Natural killer cell (primary cell): ENCODE data around the gene DST. TPM values are rescaled to one million over a fixed set of nuclear protein-coding genes. Genes with fewer than 3 reads are reported as not detected.

Experiments used
- ATAC-seq, 3 donors: fragments of 150-1000 bp in 2 of 3; fragments of 200-7000 bp in 1 of 3; cut with Tn5 transposase; 1 replicate in 1 of 3; 2 replicates in 2 of 3; pipeline ENCODE4 v1.10.0; 2021; ENCODE audit warnings: mild to moderate bottlenecking in 2 of 3, moderate library complexity in 2 of 3
- DNase-seq, 2 donors: peaks; one replicate each; pipeline versions ENCODE4 v3.0.0 to v3.0.0-alpha.2; 2013 to 2021; ENCODE audit warnings: mixed read lengths in 1 of 2
- H3K27ac ChIP-seq: one replicate; pipeline ENCODE4 v1.5.1; 2013; ENCODE audit warnings: mild to moderate bottlenecking, low read length
- H3K27me3 ChIP-seq: one replicate; pipeline ENCODE4 v1.6.1; 2013; ENCODE audit warnings: low read length; ENCODE audit not compliant: control insufficient read depth, insufficient read depth
- H3K36me3 ChIP-seq: one replicate; pipeline ENCODE4 v1.6.1; 2013; ENCODE audit warnings: low read length; ENCODE audit not compliant: control insufficient read depth, insufficient read depth
- H3K4me1 ChIP-seq: one replicate; pipeline ENCODE4 v1.6.1; 2013; ENCODE audit warnings: low read length; ENCODE audit not compliant: control insufficient read depth, insufficient read depth
- H3K4me3 ChIP-seq: one replicate; pipeline ENCODE4 v1.5.1; 2013; ENCODE audit warnings: low read length
- H3K9me3 ChIP-seq: one replicate; pipeline ENCODE4 v1.6.1; 2013; ENCODE audit warnings: low read length; ENCODE audit not compliant: control insufficient read depth, insufficient read depth
- H3K27ac Mint-ChIP-seq, 2 donors: one replicate each; pipeline ENCODE4 v1.8.0; 2022; ENCODE audit warnings: mild to moderate bottlenecking in 2 of 2, mixed read lengths in 2 of 2, moderate library complexity in 1 of 2
- H3K27me3 Mint-ChIP-seq, 2 donors: one replicate each; pipeline ENCODE4 v1.8.0; 2022; ENCODE audit warnings: low read depth in 2 of 2, mixed read lengths in 2 of 2
- H3K36me3 Mint-ChIP-seq: one replicate; pipeline ENCODE4 v1.8.0; 2022; ENCODE audit warnings: mixed read lengths
- H3K4me1 Mint-ChIP-seq, 2 donors: one replicate each; pipeline ENCODE4 v1.8.0; 2022; ENCODE audit warnings: mixed read lengths in 2 of 2
- H3K4me3 Mint-ChIP-seq: one replicate; pipeline ENCODE4 v1.8.0; 2022; ENCODE audit warnings: mild to moderate bottlenecking, moderate library complexity, mixed read lengths
- H3K9me3 Mint-ChIP-seq, 2 donors: one replicate each; pipeline ENCODE4 v1.8.0; 2022; ENCODE audit warnings: mixed read lengths in 2 of 2
- WGBS: methylation state at CpG from one replicate; pipeline ENCODE4 v1.1.7; 2013; ENCODE audit warnings: missing lambda C conversion rate; ENCODE audit not compliant: insufficient coverage; 5-methylcytosine and 5-hydroxymethylcytosine counted together
- intact Hi-C: fragments of 100-400 bp; cut with micrococcal nuclease; formaldehyde crosslinking; loops from one replicate; pipeline ENCODE4 v1.14.2; 2022
- total RNA-seq, 4 donors: library from RNA; stranded (reverse); fragments of 120-200 nt in 1 of 4; gene quantifications; one replicate each; pipeline versions ENCODE4 v1.2.3 to v1.2.4, GENCODE V29; 2013 to 2022
- TF ChIP-seq, protein P1 (sequence below): fragments of 200-600 bp; IDR thresholded peaks from one replicate; pipeline ENCODE4 v1.8.0; 2022; ENCODE audit warnings: antibody characterized with exemption

Gene DST
- total RNA-seq, 3 donors from 2014 or later (not counting 1 experiment from before 2014, with no cell fraction given) = 5.6 to 14.7 (median 8.9) TPM

DNA sequence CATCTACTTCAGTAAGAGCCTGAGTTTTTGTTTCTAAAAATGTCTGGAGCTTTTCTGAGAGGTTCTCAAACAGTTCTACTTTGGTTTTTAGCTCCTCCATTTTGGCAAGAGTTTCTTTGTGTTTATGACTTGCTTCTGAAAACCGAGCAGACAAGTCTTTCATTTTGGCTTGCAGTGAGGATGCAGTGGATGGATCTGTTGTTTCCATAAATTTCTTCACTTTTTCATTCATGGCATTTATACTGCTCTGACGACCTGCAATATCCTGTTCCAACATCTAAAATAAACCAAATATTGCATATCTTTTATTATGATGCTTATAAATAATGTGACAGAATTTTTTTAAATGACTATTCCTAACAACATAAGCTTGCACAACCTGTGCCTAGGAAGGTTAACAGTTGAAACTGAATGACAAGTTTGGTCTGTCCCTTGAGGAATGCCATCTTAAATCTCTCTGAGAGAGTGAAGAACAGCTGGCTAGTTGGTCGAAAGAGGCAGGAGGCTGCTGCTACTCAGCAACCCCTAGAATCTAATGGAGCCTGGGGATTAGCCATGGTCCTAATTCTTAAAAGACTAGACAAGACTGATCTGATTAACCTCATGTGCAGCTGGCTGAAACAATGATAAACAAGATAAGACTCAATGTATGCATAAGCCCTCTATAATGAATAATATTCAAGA is 69.8 kb downstream of the DST start:
- no peaks in the 10 kb centered on the region for H3K4me1 ChIP-seq
- H3K9me3 ChIP-seq = no peaks in the 10 kb centered on the region
- Mint-ChIP-seq H3K36me3 (no peaks in the 10 kb centered on the region), H3K27ac (no peak overlapping the region), H3K9me3 (no peaks in the 10 kb centered on the region), H3K27me3 (no peaks in the 10 kb centered on the region), H3K4me1 (no peaks in the 10 kb centered on the region), H3K4me3 (no peak overlapping the region)
- H3K27ac ChIP-seq = no peak overlapping the region
- no peaks in the 10 kb centered on the region for H3K36me3 ChIP-seq
- intact Hi-C loops = no loop called here
- ATAC-seq = no peak
- no peaks in the 10 kb centered on the region for H3K27me3 ChIP-seq
- DNase-seq = no peak
- TF ChIP-seq, protein P1, sequence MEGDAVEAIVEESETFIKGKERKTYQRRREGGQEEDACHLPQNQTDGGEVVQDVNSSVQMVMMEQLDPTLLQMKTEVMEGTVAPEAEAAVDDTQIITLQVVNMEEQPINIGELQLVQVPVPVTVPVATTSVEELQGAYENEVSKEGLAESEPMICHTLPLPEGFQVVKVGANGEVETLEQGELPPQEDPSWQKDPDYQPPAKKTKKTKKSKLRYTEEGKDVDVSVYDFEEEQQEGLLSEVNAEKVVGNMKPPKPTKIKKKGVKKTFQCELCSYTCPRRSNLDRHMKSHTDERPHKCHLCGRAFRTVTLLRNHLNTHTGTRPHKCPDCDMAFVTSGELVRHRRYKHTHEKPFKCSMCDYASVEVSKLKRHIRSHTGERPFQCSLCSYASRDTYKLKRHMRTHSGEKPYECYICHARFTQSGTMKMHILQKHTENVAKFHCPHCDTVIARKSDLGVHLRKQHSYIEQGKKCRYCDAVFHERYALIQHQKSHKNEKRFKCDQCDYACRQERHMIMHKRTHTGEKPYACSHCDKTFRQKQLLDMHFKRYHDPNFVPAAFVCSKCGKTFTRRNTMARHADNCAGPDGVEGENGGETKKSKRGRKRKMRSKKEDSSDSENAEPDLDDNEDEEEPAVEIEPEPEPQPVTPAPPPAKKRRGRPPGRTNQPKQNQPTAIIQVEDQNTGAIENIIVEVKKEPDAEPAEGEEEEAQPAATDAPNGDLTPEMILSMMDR = no peak
- 75% methylated on average over 1 of the region's 3 CpGs for WGBS
- no peak overlapping the region for H3K4me3 ChIP-seq

DNA sequence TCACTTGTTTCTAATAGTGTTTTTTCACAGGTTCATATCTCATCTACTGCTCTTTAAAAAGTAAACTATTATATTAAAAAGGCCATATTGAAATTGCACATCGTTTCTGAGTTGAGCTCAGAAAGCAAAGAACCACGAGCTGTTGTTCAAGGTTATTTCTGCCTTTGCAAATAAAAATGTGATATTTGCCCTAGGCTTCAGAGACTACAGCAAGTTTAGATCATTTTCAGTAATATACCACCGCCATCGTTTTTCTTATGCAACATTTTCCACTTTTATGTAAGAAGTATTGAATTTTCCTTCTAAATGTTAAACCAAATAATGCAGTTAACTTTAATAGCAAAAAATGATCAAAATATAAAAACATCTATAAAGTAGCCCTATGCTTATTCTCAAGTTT is 71.1 kb downstream of the DST start:
- Histone ChIP-seq H3K36me3 (no peaks in the 10 kb centered on the region), H3K4me1 (no peaks in the 10 kb centered on the region), H3K27ac (no peak overlapping the region), H3K27me3 (no peaks in the 10 kb centered on the region), H3K9me3 (no peaks in the 10 kb centered on the region), H3K4me3 (no peak overlapping the region)
- WGBS = 90% methylated on average over 2 of the region's 4 CpGs
- TF ChIP-seq, protein P1 = no peak
- Mint-ChIP-seq H3K9me3 (no peaks in the 10 kb centered on the region), H3K36me3 (no peaks in the 10 kb centered on the region), H3K27ac (no peak overlapping the region), H3K4me3 (no peak overlapping the region), H3K27me3 (no peaks in the 10 kb centered on the region), H3K4me1 (no peaks in the 10 kb centered on the region)
- intact Hi-C loops = no loop called here
- ATAC-seq (no peak), DNase-seq (no peak)

DNA sequence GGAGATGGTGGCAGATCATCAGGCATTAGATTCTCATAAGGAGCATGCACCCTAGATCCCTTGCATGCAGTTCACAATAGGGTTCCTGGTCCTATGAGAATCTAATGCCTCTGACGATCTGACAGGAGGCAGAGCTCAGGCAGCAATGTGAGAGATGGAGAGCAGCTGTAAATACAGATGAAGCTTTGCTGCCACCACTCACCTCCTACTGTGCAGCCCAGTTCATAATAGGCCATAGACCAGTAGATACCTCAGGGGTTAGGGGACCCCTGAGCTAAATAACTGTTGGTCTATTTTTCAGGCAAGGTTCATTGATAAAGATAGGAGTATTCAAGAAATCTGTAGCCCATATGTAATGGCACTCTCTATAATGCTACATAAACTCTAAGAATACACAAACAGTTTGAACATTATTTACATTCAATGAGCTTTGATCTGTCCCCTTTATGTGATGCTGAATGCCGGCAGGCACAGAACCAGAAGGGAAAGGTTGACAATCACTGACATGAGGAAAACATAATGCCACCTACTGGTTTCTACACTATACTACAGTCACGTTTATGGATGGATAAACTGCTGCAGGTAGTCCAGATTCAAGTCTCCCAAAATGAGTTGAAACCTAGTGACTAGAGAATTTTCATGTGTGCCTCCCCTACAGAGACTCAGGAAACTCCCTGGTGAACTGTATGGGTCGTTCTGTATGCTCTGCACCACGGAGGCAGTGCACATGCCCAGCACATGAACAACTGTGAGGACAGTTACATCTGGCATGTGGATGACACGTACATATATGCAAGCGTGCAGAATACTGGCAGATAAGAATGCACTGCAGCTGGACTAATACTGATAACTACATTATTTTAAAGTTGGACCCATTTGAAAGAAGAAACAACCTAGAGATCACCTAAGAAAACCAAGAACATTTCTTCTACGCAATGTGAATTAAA is 72.0 kb downstream of the DST start:
- no peak overlapping the region for H3K4me3 Mint-ChIP-seq
- TF ChIP-seq, protein P1 = peak; percentile 33
- no peaks in the 10 kb centered on the region for H3K4me1 Mint-ChIP-seq
- H3K27me3 Mint-ChIP-seq = no peaks in the 10 kb centered on the region
- no peak overlapping the region for H3K27ac Mint-ChIP-seq
- Histone ChIP-seq H3K4me3 (no peak overlapping the region), H3K4me1 (no peaks in the 10 kb centered on the region), H3K27ac (no peak overlapping the region), H3K36me3 (no peaks in the 10 kb centered on the region), H3K27me3 (no peaks in the 10 kb centered on the region), H3K9me3 (no peaks in the 10 kb centered on the region)
- DNase-seq (peak in 1 of 2 donors; percentile 33), ATAC-seq (peak; percentile 24 to 49 (median 48))
- no peaks in the 10 kb centered on the region for H3K9me3 Mint-ChIP-seq
- no peaks in the 10 kb centered on the region for H3K36me3 Mint-ChIP-seq
- intact Hi-C loops = loop anchor here (1.0 kb wide), 1 partner anchor 211 kb away; no protein-coding TSS in a partner anchor
- 53% methylated on average over 7 of the region's 8 CpGs for WGBS
